Sigmoid colon (tissue), 7 donors: ENCODE data around the gene MARCHF11. TPM values are rescaled to one million over a fixed set of nuclear protein-coding genes. Genes with fewer than 3 reads are reported as not detected.

Experiments used
- DNase-seq: peaks from one replicate; pipeline ENCODE4 v3.0.0-alpha.2; 2019
- H3K27ac ChIP-seq, 4 donors: fragments of 200-600 bp; sonication (generic); one replicate each; pipeline ENCODE4 v1.5.1; 2016 to 2019; ENCODE audit warnings: mild to moderate bottlenecking in 1 of 4
- H3K27me3 ChIP-seq, 3 donors: fragments of 200-600 bp; sonication (generic); one replicate each; pipeline ENCODE4 v1.5.1; 2019; ENCODE audit warnings: mild to moderate bottlenecking in 1 of 3
- H3K36me3 ChIP-seq, 4 donors: fragments of 200-600 bp; sonication (generic); one replicate each; pipeline ENCODE4 v1.5.1; 2016 to 2019
- H3K4me1 ChIP-seq, 4 donors: fragments of 200-600 bp; sonication (generic); one replicate each; pipeline ENCODE4 v1.5.1; 2017 to 2019
- H3K4me3 ChIP-seq, 4 donors: fragments of 200-600 bp; sonication (generic); one replicate each; pipeline ENCODE4 v1.5.1; 2017 to 2019; ENCODE audit warnings: mild to moderate bottlenecking in 2 of 4, moderate library complexity in 1 of 4
- H3K9me3 ChIP-seq, 4 donors: fragments of 200-600 bp in 3 of 4; sonication (generic) in 3 of 4; one replicate each; pipeline versions ENCODE4 v1.5.1 to v1.6.1; 2013 to 2019
- EP300 ChIP-seq, 4 donors: sonication (generic); formaldehyde crosslinking; IDR thresholded peaks; one replicate each; pipeline ENCODE4 v1.6.1; 2017; ENCODE audit warnings: antibody characterized with exemption in 4 of 4
- POLR2A ChIP-seq, 2 donors: fragments of 450-650 bp; IDR thresholded peaks; one replicate each; pipeline ENCODE4 v1.6.1; 2016; ENCODE audit warnings: antibody characterized with exemption in 2 of 2, mild to moderate bottlenecking in 2 of 2, moderate library complexity in 2 of 2
- POLR2AphosphoS5 ChIP-seq, 4 donors: sonication (generic); formaldehyde crosslinking; IDR thresholded peaks; one replicate each; pipeline ENCODE4 v1.6.1; 2017; ENCODE audit warnings: antibody characterized with exemption in 4 of 4
- WGBS, 2 donors: extraction: QIAGEN DNeasy Blood & Tissue Kit; methylation state at CpG; one replicate each; pipeline ENCODE4 v1.1.7; 2013; 5-methylcytosine and 5-hydroxymethylcytosine counted together
- intact Hi-C: fragments of 100-400 bp; cut with DNase I; formaldehyde crosslinking; loops from one replicate; pipeline ENCODE4 v1.15.1; 2023
- polyA plus RNA-seq, 3 donors: library from polyadenylated mRNA; stranded (reverse); fragments of 200-250 nt; gene quantifications; one replicate each; pipeline ENCODE4 v1.2.3, GENCODE V29; 2013
- total RNA-seq, 4 donors: library from RNA; depleted of rRNA; stranded (reverse); fragments of >200 nt; gene quantifications; one replicate each; pipeline ENCODE4 v1.1.0, GENCODE V29; 2016
- TF ChIP-seq, protein P1 (sequence below), 4 experiments: fragments of 450-650 bp in 3 of 4; fragments of 200-600 bp in 1 of 4; IDR thresholded peaks; one replicate each; pipeline ENCODE4 v1.5.1; 2016 to 2019; ENCODE audit warnings: antibody characterized with exemption in 4 of 4, mild to moderate bottlenecking in 3 of 4, moderate library complexity in 2 of 4
- donor health status: healthy with polysubstance abuse.
- donor health status: Bipolar disorder and iron deficiency.
- donor health status: healthy.

MARCHF11 gene
- total and polyA plus RNA-seq, 7 donors: not detected

- TF ChIP-seq, protein P1, sequence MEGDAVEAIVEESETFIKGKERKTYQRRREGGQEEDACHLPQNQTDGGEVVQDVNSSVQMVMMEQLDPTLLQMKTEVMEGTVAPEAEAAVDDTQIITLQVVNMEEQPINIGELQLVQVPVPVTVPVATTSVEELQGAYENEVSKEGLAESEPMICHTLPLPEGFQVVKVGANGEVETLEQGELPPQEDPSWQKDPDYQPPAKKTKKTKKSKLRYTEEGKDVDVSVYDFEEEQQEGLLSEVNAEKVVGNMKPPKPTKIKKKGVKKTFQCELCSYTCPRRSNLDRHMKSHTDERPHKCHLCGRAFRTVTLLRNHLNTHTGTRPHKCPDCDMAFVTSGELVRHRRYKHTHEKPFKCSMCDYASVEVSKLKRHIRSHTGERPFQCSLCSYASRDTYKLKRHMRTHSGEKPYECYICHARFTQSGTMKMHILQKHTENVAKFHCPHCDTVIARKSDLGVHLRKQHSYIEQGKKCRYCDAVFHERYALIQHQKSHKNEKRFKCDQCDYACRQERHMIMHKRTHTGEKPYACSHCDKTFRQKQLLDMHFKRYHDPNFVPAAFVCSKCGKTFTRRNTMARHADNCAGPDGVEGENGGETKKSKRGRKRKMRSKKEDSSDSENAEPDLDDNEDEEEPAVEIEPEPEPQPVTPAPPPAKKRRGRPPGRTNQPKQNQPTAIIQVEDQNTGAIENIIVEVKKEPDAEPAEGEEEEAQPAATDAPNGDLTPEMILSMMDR (IDR thresholded peaks at IDR 0.05): no peak
- no peak for TF ChIP-seq EP300 (IDR thresholded peaks at IDR 0.05)
- no peak for TF ChIP-seq POLR2AphosphoS5 (IDR thresholded peaks at IDR 0.05)
- TF ChIP-seq POLR2A (IDR thresholded peaks at IDR 0.05): no peak
- intact Hi-C loops: no loop called here
- H3K9me3 ChIP-seq: no peaks in the 10 kb centered on the region
- H3K4me3 ChIP-seq: no peak overlapping the region
- WGBS, 2 donors: 87 to 88% methylated on average over 10 of the region's 10 CpGs
- no peak overlapping the region for H3K27ac ChIP-seq
- H3K27me3 ChIP-seq: no peaks in the 10 kb centered on the region
- no peak for DNase-seq
- H3K4me1 ChIP-seq: no peaks in the 10 kb centered on the region
- H3K36me3 ChIP-seq: no peaks in the 10 kb centered on the region
Measured at GRCh38 chr5:16081376-16081955, 98.1 kb downstream of the MARCHF11 start.

GRCh38 chr5:16076657-16077056 is 102.9 kb downstream of the MARCHF11 start:
- H3K9me3 ChIP-seq: no peaks in the 10 kb centered on the region
- no peaks in the 10 kb centered on the region for H3K4me1 ChIP-seq
- no peak overlapping the region for H3K27ac ChIP-seq
- H3K27me3 ChIP-seq: no peaks in the 10 kb centered on the region
- intact Hi-C loops: no loop called here
- 89 to 90% methylated on average over 7 of the region's 7 CpGs for WGBS, 2 donors
- H3K36me3 ChIP-seq: no peaks in the 10 kb centered on the region
- TF ChIP-seq POLR2AphosphoS5 (IDR thresholded peaks at IDR 0.05) (no peak), POLR2A (IDR thresholded peaks at IDR 0.05) (no peak), EP300 (IDR thresholded peaks at IDR 0.05) (no peak)
- TF ChIP-seq, protein P1 (IDR thresholded peaks at IDR 0.05): no peak
- no peak for DNase-seq
- H3K4me3 ChIP-seq: no peak overlapping the region

GRCh38 chr5:16074358-16074757 is 105.2 kb downstream of the MARCHF11 start:
- Histone ChIP-seq H3K9me3 (no peaks in the 10 kb centered on the region), H3K4me3 (no peak overlapping the region), H3K4me1 (no peaks in the 10 kb centered on the region), H3K27ac (no peak overlapping the region), H3K27me3 (no peaks in the 10 kb centered on the region), H3K36me3 (no peaks in the 10 kb centered on the region)
- TF ChIP-seq, protein P1 (IDR thresholded peaks at IDR 0.05): no peak
- TF ChIP-seq EP300 (IDR thresholded peaks at IDR 0.05): no peak
- TF ChIP-seq POLR2AphosphoS5 (IDR thresholded peaks at IDR 0.05): no peak
- no peak for TF ChIP-seq POLR2A (IDR thresholded peaks at IDR 0.05)
- WGBS, 2 donors: 68 to 79% methylated on average over 4 of the region's 4 CpGs
- intact Hi-C loops: no loop called here
- DNase-seq: no peak

GRCh38 chr5:16072616-16073015 is 107.0 kb downstream of the MARCHF11 start:
- DNase-seq: no peak
- no peaks in the 10 kb centered on the region for H3K27me3 ChIP-seq
- 44 to 58% methylated on average over 2 of the region's 2 CpGs for WGBS, 2 donors
- TF ChIP-seq EP300 (IDR thresholded peaks at IDR 0.05): no peak
- TF ChIP-seq POLR2A (IDR thresholded peaks at IDR 0.05): no peak
- TF ChIP-seq, protein P1 (IDR thresholded peaks at IDR 0.05): no peak
- TF ChIP-seq POLR2AphosphoS5 (IDR thresholded peaks at IDR 0.05): no peak
- H3K27ac ChIP-seq: no peak overlapping the region
- intact Hi-C loops: no loop called here
- no peak overlapping the region for H3K4me3 ChIP-seq
- no peaks in the 10 kb centered on the region for H3K4me1 ChIP-seq
- no peaks in the 10 kb centered on the region for H3K36me3 ChIP-seq
- no peaks in the 10 kb centered on the region for H3K9me3 ChIP-seq

DNA sequence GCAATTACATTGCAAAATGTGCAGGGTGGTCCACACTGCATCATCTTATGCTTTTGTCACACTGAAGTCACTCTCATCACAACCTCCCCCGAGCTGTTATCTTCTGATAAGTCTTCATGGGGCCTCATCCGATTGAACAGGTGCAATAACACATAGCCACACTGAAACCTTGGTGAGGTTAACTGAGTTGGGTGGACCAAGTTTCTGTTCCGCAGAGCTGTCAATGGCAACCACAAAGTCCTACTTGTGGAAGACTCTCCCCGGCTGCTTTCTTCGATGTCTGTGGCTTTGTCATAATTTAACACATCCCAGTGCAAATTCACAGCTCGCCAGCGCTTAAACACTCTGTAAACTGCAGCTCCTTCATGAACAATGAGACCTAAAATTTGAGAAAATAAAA is 112.2 kb downstream of the MARCHF11 start:
- Histone ChIP-seq H3K4me1 (no peaks in the 10 kb centered on the region), H3K27me3 (no peaks in the 10 kb centered on the region), H3K27ac (no peak overlapping the region), H3K9me3 (no peaks in the 10 kb centered on the region), H3K36me3 (no peaks in the 10 kb centered on the region), H3K4me3 (no peak overlapping the region)
- no peak for TF ChIP-seq POLR2A (IDR thresholded peaks at IDR 0.05)
- 82 to 89% methylated on average over 7 of the region's 7 CpGs for WGBS, 2 donors
- intact Hi-C loops: no loop called here
- DNase-seq: no peak
